ENCODE data around the gene FNTB.

DNA sequence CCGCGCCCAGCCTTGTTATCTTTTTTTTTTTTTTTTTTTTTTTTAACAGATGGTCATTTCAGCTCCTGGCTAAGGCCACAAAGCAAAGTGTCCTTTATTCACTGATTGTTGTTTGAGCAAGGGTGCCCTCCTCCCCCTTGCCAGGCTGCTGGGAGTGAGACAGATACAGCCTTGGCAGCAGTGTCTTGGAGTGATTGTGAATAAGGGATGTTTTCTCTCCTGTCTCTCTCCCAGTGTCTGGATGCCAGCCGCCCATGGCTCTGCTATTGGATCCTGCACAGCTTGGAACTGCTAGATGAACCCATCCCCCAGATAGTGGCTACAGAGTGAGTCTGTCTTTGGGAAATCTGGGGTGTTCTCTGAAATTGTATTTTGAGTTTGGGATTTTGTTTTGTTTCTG lies 28.7 kb downstream of the FNTB start:
- no peak for TF ChIP-seq EZH2 (IDR thresholded peaks at IDR 0.05; ENCODE audit: low read length, unreplicated experiment)
- TF ChIP-seq, protein P1, sequence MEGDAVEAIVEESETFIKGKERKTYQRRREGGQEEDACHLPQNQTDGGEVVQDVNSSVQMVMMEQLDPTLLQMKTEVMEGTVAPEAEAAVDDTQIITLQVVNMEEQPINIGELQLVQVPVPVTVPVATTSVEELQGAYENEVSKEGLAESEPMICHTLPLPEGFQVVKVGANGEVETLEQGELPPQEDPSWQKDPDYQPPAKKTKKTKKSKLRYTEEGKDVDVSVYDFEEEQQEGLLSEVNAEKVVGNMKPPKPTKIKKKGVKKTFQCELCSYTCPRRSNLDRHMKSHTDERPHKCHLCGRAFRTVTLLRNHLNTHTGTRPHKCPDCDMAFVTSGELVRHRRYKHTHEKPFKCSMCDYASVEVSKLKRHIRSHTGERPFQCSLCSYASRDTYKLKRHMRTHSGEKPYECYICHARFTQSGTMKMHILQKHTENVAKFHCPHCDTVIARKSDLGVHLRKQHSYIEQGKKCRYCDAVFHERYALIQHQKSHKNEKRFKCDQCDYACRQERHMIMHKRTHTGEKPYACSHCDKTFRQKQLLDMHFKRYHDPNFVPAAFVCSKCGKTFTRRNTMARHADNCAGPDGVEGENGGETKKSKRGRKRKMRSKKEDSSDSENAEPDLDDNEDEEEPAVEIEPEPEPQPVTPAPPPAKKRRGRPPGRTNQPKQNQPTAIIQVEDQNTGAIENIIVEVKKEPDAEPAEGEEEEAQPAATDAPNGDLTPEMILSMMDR (conservative IDR thresholded peaks at IDR 0.05; ENCODE audit: low read depth, low read length): no peak

Data from PC-3 (cell line).